ENCODE measurements around the gene GYG2.

The GYG2 gene

DNA sequence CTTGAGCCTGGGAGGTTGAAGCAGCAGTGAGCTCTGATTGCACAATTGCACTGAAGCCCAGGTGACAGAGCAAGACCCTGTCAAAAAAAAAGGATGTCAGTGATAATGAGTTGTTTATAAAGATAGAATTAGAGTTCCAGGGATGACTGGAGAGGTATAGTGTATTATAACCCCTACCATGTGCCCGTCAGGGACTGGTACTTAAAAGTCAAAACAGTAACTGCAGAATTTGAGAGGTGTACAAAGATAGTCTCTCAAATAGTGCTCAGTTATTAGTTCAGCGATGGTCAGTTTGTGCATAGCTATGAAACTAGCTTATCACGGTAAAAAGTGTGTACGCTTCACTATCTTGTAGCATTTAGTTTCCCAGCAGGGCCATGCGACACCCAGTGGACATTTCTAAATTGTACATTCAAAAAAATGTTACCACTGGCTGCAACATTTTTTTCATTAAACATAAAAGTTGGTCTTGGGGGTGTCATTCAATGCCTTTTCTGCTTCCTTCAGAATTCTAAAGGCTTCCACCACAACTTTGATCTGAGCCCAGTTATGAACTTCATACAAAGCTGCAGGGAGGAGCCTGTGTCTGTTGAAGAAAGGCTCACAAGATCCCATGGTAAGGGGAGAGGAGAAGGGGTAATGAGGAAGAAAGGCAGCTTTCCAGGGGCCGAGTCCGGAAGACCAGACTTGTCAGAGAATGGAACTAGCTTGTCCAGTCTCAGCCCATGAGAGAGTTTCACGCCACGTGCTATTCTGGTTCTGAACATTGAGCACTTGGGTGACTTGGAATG, 9.2 kb upstream of the GYG2 start:
- no peaks in the 10 kb centered on the region for H3K27me3 ChIP-seq (ENCODE audit: insufficient read depth, insufficient read length)
- no peak overlapping the region for H3K9ac ChIP-seq (ENCODE audit: insufficient read length, low read depth)
- no peak overlapping the region for H3K4me3 ChIP-seq (ENCODE audit: insufficient read length, low read depth)
- no peaks in the 10 kb centered on the region for H3K36me3 ChIP-seq (ENCODE audit: insufficient read depth, insufficient read length, low read length)
- H3K9me3 ChIP-seq (ENCODE audit: insufficient read depth, low read length): no peaks in the 10 kb centered on the region
- H3K4me1 ChIP-seq (ENCODE audit: insufficient read depth, insufficient read length): no peaks in the 10 kb centered on the region
- no peak for TF ChIP-seq ZNF274 (IDR thresholded peaks at IDR 0.05; ENCODE audit: low read depth, low read length)
- no peak for TF ChIP-seq SUZ12 (IDR thresholded peaks at IDR 0.05; ENCODE audit: extremely low read depth, insufficient read depth, insufficient read length)
- TF ChIP-seq YY1 (IDR thresholded peaks at IDR 0.05; ENCODE audit: insufficient read depth, insufficient read length): no peak
- no peak for DNase-seq (ENCODE audit: low read depth, low spot score)

DNA sequence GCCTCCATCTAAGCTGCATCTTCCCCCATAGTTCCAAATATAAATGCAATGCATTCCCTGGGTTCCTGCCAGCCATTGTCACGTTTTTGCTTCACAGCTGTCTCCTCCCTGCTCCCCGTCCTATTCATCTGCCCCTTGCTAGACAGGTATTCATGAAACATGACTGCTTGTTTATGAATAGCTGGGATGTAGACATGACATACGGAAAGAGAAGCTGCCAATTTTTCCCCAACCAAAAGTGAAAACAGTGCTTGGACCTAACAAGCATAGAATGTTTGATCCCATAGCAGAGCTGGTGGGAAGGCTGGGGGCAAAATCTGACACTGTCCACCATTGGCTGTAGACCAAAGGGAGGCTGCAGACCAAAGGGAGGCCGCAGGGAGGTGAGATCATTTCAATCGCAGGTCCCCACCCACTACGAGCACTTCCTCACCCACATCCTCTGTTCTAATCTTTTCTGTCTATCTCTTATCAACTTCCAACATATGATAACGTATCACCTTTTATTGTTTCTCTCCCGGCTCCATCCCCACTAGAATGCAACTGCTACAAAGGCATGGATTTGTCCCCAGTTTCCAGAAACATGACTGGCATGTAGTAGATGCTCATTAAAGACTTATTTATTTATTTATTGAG, 8.5 kb upstream of the GYG2 start:
- Histone ChIP-seq H3K27me3 (ENCODE audit: insufficient read depth, insufficient read length) (no peaks in the 10 kb centered on the region), H3K9me3 (ENCODE audit: insufficient read depth, low read length) (no peaks in the 10 kb centered on the region), H3K4me3 (ENCODE audit: insufficient read length, low read depth) (no peak overlapping the region), H3K36me3 (ENCODE audit: insufficient read depth, insufficient read length, low read length) (no peaks in the 10 kb centered on the region), H3K9ac (ENCODE audit: insufficient read length, low read depth) (no peak overlapping the region), H3K4me1 (ENCODE audit: insufficient read depth, insufficient read length) (no peaks in the 10 kb centered on the region)
- no peak for TF ChIP-seq ZNF274 (IDR thresholded peaks at IDR 0.05; ENCODE audit: low read depth, low read length)
- no peak for TF ChIP-seq YY1 (IDR thresholded peaks at IDR 0.05; ENCODE audit: insufficient read depth, insufficient read length)
- no peak for TF ChIP-seq SUZ12 (IDR thresholded peaks at IDR 0.05; ENCODE audit: extremely low read depth, insufficient read depth, insufficient read length)
- no peak for DNase-seq (ENCODE audit: low read depth, low spot score)

DNA sequence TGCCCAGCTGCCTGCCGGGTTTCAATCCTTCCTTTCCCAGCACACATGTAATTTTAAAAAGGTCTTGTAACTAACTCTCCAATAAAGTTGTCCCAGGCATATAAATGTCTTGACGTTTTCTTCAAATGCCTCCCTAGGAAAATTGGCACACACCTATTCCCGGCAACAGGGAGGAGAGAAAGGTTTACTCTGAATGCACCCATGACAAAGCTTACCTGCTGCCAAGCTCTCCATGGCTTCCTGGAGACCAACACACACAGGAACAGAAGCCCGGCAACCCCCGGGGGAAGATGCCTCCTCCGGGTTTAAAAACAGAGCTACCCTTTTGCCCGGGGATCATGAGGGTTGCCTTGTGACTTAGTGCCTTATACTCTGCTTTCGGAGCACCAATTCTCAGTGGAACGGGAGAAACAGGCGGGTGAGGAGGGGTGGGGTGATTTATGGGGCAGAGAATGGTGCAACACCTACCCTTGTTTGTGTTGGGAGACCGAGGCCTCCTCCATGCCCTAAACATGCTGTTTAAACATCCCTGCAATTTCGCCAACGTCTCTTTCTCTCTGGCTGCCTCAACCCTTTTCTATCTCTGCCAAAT, 4.8 kb upstream of the GYG2 start:
- Histone ChIP-seq H3K9ac (ENCODE audit: insufficient read length, low read depth) (no peak overlapping the region), H3K4me1 (ENCODE audit: insufficient read depth, insufficient read length) (no peaks in the 10 kb centered on the region), H3K36me3 (ENCODE audit: insufficient read depth, insufficient read length, low read length) (no peaks in the 10 kb centered on the region), H3K27me3 (ENCODE audit: insufficient read depth, insufficient read length) (peaks cover 9% of the 10 kb centered on the region), H3K9me3 (ENCODE audit: insufficient read depth, low read length) (no peaks in the 10 kb centered on the region), H3K4me3 (ENCODE audit: insufficient read length, low read depth) (no peak overlapping the region)
- no peak for DNase-seq (ENCODE audit: low read depth, low spot score)
- no peak for TF ChIP-seq YY1 (IDR thresholded peaks at IDR 0.05; ENCODE audit: insufficient read depth, insufficient read length)
- no peak for TF ChIP-seq SUZ12 (IDR thresholded peaks at IDR 0.05; ENCODE audit: extremely low read depth, insufficient read depth, insufficient read length)
- no peak for TF ChIP-seq ZNF274 (IDR thresholded peaks at IDR 0.05; ENCODE audit: low read depth, low read length)

DNA sequence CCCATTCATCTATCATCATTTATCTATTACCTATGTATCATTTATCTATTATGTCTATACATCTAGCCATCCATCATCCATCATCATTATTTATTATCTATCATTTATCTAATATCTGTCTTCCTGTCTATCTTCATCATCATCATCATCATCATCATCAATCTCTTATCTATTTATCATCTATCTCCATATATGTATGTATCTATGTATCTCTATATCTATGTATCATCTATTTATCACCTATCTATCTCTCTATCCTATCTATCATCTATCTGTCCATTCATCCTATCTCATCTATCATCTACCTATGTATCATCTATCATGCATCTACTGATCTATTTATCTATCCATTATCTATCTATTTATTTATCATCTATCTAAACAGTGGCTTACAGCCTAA, 3.8 kb upstream of the GYG2 start:
- H3K4me3 ChIP-seq (ENCODE audit: insufficient read length, low read depth): no peak overlapping the region
- H3K36me3 ChIP-seq (ENCODE audit: insufficient read depth, insufficient read length, low read length): no peaks in the 10 kb centered on the region
- no peak overlapping the region for H3K9ac ChIP-seq (ENCODE audit: insufficient read length, low read depth)
- H3K27me3 ChIP-seq (ENCODE audit: insufficient read depth, insufficient read length): peaks cover 9% of the 10 kb centered on the region
- no peaks in the 10 kb centered on the region for H3K4me1 ChIP-seq (ENCODE audit: insufficient read depth, insufficient read length)
- DNase-seq (ENCODE audit: low read depth, low spot score): no peak
- TF ChIP-seq ZNF274 (IDR thresholded peaks at IDR 0.05; ENCODE audit: low read depth, low read length) (no peak), SUZ12 (IDR thresholded peaks at IDR 0.05; ENCODE audit: extremely low read depth, insufficient read depth, insufficient read length) (no peak), YY1 (IDR thresholded peaks at IDR 0.05; ENCODE audit: insufficient read depth, insufficient read length) (no peak)
- no peaks in the 10 kb centered on the region for H3K9me3 ChIP-seq (ENCODE audit: insufficient read depth, low read length)

DNA sequence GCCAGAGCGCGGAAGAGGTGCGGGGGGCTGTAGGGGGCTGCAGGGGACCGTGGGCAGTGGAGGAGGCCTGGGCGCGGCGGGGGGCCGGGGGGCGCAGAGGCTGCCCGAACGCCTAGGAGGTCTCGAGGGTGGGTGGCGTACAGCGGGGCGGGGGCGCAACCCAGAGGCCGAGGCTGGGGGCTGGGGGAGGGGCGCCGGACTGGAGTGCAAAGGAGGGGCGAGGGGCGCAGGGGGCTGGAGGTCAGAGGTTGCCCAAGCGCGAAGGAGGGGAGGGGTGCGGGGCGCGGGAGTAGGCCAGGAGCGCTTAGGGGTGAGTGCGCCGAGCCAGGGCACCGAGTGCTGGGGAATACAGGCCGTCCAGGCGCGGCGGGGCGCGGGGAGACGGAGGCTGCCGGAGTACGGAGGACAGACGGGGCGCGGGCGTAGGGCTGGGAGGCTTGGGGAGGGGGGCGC, 255 bp downstream of the GYG2 start:
- Histone ChIP-seq H3K27me3 (ENCODE audit: insufficient read depth, insufficient read length) (peaks cover 9% of the 10 kb centered on the region), H3K9ac (ENCODE audit: insufficient read length, low read depth) (peak overlapping the region; percentile 67), H3K36me3 (ENCODE audit: insufficient read depth, insufficient read length, low read length) (peaks cover 20% of the 10 kb centered on the region), H3K9me3 (ENCODE audit: insufficient read depth, low read length) (no peaks in the 10 kb centered on the region), H3K4me3 (ENCODE audit: insufficient read length, low read depth) (peak overlapping the region; percentile 47), H3K4me1 (ENCODE audit: insufficient read depth, insufficient read length) (no peaks in the 10 kb centered on the region)
- TF ChIP-seq ZNF274 (IDR thresholded peaks at IDR 0.05; ENCODE audit: low read depth, low read length) (no peak), YY1 (IDR thresholded peaks at IDR 0.05; ENCODE audit: insufficient read depth, insufficient read length) (no peak), SUZ12 (IDR thresholded peaks at IDR 0.05; ENCODE audit: extremely low read depth, insufficient read depth, insufficient read length) (no peak)
- DNase-seq (ENCODE audit: low read depth, low spot score): peak; percentile 25

DNA sequence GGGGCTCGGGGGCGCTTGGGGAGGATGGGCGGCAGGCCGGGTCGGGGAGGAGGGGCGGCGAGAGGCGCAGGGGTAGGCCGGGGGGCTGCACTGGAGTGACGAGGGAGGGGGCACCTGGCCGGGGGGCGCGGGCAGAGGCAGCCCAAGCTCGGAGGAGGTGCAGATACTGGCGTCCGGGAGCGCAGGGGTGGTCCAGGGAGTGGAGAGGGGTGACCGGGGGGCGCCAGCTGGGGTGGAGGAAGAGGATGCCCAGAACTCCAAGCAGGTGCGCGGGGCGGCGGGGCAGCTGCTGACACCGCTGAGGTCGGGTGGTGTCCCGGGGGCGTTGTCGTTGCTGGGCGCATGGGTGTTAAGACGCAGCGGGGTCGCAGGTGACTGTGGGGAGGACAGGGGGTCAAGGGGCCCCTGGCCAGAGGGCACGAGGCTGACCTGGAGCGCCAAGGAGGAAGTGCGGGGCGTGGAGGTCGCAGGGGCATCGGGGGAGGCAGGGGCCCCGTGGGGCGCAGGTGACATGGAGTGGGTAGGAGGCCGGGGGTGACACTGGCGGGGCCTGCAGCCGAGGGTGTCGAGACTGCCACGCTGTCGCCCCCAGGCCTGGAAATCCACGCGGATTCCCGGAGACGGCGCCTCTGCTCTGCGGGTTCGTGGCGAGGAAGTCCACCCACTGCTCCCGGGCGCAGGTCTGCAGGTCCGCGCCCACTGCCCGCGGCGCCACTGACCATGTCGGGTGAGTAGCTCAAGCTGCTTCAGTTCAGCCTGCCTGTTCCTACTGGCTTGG, 928 bp downstream of the GYG2 start:
- Histone ChIP-seq H3K4me1 (ENCODE audit: insufficient read depth, insufficient read length) (no peaks in the 10 kb centered on the region), H3K9me3 (ENCODE audit: insufficient read depth, low read length) (no peaks in the 10 kb centered on the region), H3K4me3 (ENCODE audit: insufficient read length, low read depth) (peak overlapping the region; percentile 47), H3K27me3 (ENCODE audit: insufficient read depth, insufficient read length) (peaks cover 9% of the 10 kb centered on the region), H3K36me3 (ENCODE audit: insufficient read depth, insufficient read length, low read length) (peaks cover 24% of the 10 kb centered on the region), H3K9ac (ENCODE audit: insufficient read length, low read depth) (peak overlapping the region; percentile 67)
- DNase-seq (ENCODE audit: low read depth, low spot score): no peak
- no peak for TF ChIP-seq ZNF274 (IDR thresholded peaks at IDR 0.05; ENCODE audit: low read depth, low read length)
- TF ChIP-seq YY1 (IDR thresholded peaks at IDR 0.05; ENCODE audit: insufficient read depth, insufficient read length): no peak
- TF ChIP-seq SUZ12 (IDR thresholded peaks at IDR 0.05; ENCODE audit: extremely low read depth, insufficient read depth, insufficient read length): no peak

Data from NT2/D1 (cell line).